Activated CD4-positive, CD25-positive, alpha-beta regulatory T cell treated with anti-CD3 and anti-CD28 coated beads, Interleukin-2, amount 50 U/mL, for 16 hours (primary cell): Measurements from ENCODE around the gene CCNK.

Experiments
- DNase-seq: peaks from one replicate; pipeline ENCODE4 v3.0.0-alpha.2; 2020; ENCODE audit warnings: low read depth, low spot score

CCNK gene

GRCh38 chr14:99552021-99552553 lies 70.9 kb downstream of the CCNK start:
- DNase-seq, result no peak

DNA sequence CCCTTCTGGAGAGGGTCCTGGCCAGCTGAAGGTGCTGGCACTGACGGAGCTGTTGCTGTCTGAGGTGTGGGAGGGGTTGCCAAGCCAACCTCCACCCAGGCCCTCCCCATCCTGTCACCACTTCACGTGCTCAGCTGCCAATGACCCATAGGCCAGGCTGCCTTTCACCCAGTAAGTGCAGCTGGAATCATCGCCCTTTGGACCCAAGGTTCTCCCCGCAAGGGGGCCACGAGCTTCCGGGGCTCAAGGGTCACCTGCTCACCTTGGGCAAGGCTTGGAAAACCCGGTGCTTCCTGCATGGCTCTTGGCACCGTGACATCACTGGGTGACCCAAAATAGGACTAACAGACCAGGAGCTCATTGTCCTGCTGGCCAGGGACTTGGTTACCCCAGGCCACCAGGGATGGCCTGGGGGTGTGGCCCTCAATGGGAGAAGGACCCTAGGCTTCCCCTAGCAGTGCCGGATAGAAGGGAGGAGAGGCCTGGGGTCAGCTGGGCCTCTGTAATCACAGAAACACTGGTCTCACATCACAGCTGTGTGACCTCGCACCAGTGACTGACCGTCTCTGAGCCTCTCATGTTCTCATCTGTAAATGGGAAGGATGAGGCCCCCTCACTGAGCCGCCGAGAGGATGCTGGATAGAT lies 71.5 kb downstream of the CCNK start:
- no peak for DNase-seq

GRCh38 chr14:99554184-99554583 lies 73.0 kb downstream of the CCNK start:
- DNase-seq, result no peak

DNA sequence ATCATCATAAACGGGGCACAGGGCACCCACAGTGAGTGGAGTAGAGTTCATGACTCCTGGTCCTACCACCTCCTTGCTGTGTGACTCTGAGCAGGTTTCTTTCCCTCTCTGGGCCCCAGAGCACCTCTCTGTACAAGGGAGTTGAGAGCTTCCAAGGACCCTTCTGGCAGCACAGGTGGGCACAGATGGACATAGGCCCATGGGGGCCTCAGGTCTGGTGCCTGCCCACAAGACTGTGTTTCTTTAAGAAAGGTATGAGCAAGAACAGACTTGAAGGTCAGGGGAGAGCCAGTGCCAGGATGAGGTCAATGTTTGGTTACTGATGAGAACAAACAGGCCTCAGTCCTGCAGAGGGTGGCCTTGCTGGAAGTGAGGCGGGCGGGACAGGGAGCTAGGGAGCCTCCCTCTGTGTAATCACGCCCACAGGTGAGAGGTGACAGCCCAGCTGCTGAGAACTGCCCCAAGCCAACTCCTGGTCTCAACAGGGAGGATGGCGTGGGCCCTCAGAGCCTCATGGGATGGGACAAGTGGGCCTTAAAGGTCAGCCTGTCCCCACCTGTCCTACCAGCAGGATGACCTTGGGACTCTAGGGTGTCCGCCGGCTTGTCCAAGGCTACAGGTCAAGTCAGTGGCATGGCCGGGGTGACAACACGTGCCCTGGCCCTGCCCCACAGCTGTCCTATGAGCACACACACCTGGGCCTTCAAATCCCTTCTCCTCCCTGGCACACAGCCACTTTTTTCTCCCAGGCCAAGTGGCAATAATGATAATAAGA lies 73.7 kb downstream of the CCNK start:
- no peak for DNase-seq

DNA sequence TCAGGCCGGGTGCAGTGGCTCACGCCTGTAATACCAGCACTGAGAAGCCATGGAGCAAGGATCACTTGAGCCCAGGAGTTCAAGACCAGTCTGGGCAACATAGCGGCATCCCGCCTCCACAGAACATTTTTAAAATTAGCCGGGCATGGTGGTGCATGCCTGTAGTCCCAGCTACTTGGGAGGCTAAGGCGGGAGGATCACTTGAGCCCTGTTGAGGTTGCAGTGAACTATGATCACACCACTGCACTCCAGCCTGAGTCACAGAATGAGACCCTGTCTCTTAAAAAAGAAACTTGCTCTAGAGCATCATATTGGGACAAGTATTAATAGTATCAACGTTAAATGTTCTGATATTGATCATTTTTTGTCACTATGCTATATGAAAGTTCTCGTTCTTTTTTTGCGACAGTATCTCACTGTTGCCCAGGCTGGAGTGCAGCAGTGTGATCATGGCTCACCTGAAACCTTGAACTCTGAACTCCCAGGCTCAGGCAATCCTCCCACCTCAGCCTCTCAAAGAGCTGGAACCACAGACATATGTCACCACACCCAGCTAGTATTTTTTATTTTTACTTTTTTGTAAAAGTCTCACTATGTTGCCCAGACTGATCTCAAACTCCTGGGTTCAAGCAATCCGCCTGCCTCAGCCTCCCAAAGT lies 75.1 kb downstream of the CCNK start:
- DNase-seq, result no peak

- no peak for DNase-seq
These were observed 78.2 kb downstream of the CCNK start for GRCh38 chr14:99559286-99559990.

DNA sequence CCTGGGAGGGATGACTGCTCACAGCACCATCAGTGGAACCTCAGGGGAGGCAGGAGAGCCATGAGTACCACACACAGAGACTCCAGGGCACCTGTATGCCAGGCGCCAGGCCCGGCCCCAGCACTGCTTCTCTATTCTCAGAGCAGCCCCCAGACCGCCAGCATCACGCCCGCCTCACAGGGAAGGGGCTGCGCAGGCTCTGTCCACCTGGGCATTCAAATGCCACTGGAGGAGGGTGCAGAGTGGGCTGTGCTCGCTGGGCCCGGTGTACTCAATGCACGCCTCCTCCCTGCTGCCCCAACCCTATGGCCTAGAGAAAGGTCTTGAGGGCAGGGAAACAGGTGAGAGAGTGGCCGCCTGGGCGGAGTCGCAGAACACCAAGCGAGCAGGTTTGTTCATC lies 79.2 kb downstream of the CCNK start:
- DNase-seq, result no peak

- DNase-seq, result no peak
These were observed 79.9 kb downstream of the CCNK start for GRCh38 chr14:99560922-99561683.

- no peak for DNase-seq
These were observed 80.7 kb downstream of the CCNK start for GRCh38 chr14:99561864-99562263.
